Measurements from ENCODE around the gene BTBD17.

Gene BTBD17

GRCh38 chr17:74307984-74308773, 53.5 kb downstream of the BTBD17 start:
- TF ChIP-seq, protein P1, sequence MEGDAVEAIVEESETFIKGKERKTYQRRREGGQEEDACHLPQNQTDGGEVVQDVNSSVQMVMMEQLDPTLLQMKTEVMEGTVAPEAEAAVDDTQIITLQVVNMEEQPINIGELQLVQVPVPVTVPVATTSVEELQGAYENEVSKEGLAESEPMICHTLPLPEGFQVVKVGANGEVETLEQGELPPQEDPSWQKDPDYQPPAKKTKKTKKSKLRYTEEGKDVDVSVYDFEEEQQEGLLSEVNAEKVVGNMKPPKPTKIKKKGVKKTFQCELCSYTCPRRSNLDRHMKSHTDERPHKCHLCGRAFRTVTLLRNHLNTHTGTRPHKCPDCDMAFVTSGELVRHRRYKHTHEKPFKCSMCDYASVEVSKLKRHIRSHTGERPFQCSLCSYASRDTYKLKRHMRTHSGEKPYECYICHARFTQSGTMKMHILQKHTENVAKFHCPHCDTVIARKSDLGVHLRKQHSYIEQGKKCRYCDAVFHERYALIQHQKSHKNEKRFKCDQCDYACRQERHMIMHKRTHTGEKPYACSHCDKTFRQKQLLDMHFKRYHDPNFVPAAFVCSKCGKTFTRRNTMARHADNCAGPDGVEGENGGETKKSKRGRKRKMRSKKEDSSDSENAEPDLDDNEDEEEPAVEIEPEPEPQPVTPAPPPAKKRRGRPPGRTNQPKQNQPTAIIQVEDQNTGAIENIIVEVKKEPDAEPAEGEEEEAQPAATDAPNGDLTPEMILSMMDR (IDR thresholded peaks at IDR 0.05; ENCODE audit: low read depth, low read length): no peak

More at GRCh38 chr17:74307984-74308773, 53.5 kb downstream of the BTBD17 start:
- H3K4me3 ChIP-seq (ENCODE audit: low read depth, low read length): no peak overlapping the region
- DNase-seq (ENCODE audit: low read depth, low spot score): no peak
- in situ Hi-C loops (cut with HindIII; ENCODE audit: low sequenced_read_pairs): no loop called here
